Left ventricle myocardium inferior (tissue), 1 donor: ENCODE data around the gene MUTYH. TPM values are rescaled to one million over a fixed set of nuclear protein-coding genes. Genes with fewer than 3 reads are reported as not detected.

Experiments
- DNase-seq: peaks from one replicate; pipeline ENCODE4 v3.0.0-alpha.2; 2020
- H3K27ac ChIP-seq: fragments of 200-600 bp; replicated peaks from 2 replicates; pipeline ENCODE4 v1.8.0; 2021
- H3K27me3 ChIP-seq: fragments of 200-600 bp; 2 replicates; pipeline ENCODE4 v1.8.0; 2021; ENCODE audit warnings: low read depth
- H3K36me3 ChIP-seq: fragments of 200-600 bp; 2 replicates; pipeline ENCODE4 v1.8.0; 2021
- H3K4me1 ChIP-seq: fragments of 200-600 bp; 2 replicates; pipeline ENCODE4 v1.8.0; 2021
- H3K4me3 ChIP-seq: fragments of 200-600 bp; 2 replicates; pipeline ENCODE4 v1.8.0; 2021; ENCODE audit warnings: mild to moderate bottlenecking, moderate library complexity
- H3K9me3 ChIP-seq: fragments of 200-600 bp; replicated peaks from 2 replicates; pipeline ENCODE4 v1.8.0; 2021
- intact Hi-C: fragments of 100-400 bp; cut with micrococcal nuclease; formaldehyde crosslinking; loops from one replicate; pipeline ENCODE4 v1.11.0; 2022
- total RNA-seq: library from RNA; stranded (reverse); fragmentation: NEBNext Ultra II Directional; extraction: Animal tissue kit (Norgen Biotek cat#: 25700); gene quantifications from one replicate; pipeline ENCODE4 v1.2.1, GENCODE V29; 2021
- TF ChIP-seq, protein P1 (sequence below): fragments of 200-600 bp; IDR thresholded peaks from 2 replicates; pipeline ENCODE4 v1.8.0; 2021; ENCODE audit warnings: antibody characterized with exemption, mild to moderate bottlenecking, borderline replicate concordance
- donor health status: DM: no; HTN: yes; CAD: no; lungs with severe emphysema.

Gene MUTYH
- total RNA-seq, 1 donor from 2014 or later: 8.1 TPM

- Histone ChIP-seq H3K27ac (no peak overlapping the region), H3K4me1 (peaks cover 5% of the 10 kb centered on the region), H3K27me3 (no peaks in the 10 kb centered on the region), H3K9me3 (no peaks in the 10 kb centered on the region), H3K4me3 (no peak overlapping the region), H3K36me3 (no peaks in the 10 kb centered on the region)
- TF ChIP-seq, protein P1, sequence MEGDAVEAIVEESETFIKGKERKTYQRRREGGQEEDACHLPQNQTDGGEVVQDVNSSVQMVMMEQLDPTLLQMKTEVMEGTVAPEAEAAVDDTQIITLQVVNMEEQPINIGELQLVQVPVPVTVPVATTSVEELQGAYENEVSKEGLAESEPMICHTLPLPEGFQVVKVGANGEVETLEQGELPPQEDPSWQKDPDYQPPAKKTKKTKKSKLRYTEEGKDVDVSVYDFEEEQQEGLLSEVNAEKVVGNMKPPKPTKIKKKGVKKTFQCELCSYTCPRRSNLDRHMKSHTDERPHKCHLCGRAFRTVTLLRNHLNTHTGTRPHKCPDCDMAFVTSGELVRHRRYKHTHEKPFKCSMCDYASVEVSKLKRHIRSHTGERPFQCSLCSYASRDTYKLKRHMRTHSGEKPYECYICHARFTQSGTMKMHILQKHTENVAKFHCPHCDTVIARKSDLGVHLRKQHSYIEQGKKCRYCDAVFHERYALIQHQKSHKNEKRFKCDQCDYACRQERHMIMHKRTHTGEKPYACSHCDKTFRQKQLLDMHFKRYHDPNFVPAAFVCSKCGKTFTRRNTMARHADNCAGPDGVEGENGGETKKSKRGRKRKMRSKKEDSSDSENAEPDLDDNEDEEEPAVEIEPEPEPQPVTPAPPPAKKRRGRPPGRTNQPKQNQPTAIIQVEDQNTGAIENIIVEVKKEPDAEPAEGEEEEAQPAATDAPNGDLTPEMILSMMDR: no peak
- intact Hi-C loops: no loop called here
- no peak for DNase-seq
These were observed 40.5 kb upstream of the MUTYH start for GRCh38 chr1:45380730-45381129.

GRCh38 chr1:45380125-45380524 is 39.9 kb upstream of the MUTYH start:
- intact Hi-C loops: no loop called here
- no peaks in the 10 kb centered on the region for H3K9me3 ChIP-seq
- no peaks in the 10 kb centered on the region for H3K36me3 ChIP-seq
- no peak overlapping the region for H3K27ac ChIP-seq
- H3K4me3 ChIP-seq: no peak overlapping the region
- peaks cover 6% of the 10 kb centered on the region for H3K4me1 ChIP-seq
- TF ChIP-seq, protein P1: no peak
- no peak for DNase-seq
- H3K27me3 ChIP-seq: no peaks in the 10 kb centered on the region

DNA sequence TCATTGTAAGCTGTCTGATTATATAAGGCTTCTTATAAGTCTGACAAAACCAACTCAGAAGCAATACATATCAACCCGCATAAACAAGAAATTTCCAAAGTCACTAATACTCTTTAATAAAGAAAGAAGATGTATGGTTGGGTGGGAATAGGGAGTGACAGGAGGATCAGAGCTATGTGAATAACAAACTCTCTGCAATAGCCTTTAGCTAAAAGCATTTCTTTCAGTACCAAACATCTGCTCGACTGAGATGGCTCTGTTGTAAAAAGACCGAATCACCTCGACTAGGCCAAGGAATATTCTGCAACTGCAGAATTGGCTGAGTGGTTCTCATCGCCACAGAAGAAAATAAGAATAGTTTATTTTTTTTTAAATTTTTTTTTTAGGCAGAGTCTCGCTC is 39.3 kb upstream of the MUTYH start:
- Histone ChIP-seq H3K9me3 (no peaks in the 10 kb centered on the region), H3K27ac (no peak overlapping the region), H3K36me3 (no peaks in the 10 kb centered on the region), H3K4me3 (no peak overlapping the region), H3K4me1 (peaks cover 6% of the 10 kb centered on the region), H3K27me3 (no peaks in the 10 kb centered on the region)
- DNase-seq: no peak
- intact Hi-C loops: no loop called here
- TF ChIP-seq, protein P1: no peak

DNA sequence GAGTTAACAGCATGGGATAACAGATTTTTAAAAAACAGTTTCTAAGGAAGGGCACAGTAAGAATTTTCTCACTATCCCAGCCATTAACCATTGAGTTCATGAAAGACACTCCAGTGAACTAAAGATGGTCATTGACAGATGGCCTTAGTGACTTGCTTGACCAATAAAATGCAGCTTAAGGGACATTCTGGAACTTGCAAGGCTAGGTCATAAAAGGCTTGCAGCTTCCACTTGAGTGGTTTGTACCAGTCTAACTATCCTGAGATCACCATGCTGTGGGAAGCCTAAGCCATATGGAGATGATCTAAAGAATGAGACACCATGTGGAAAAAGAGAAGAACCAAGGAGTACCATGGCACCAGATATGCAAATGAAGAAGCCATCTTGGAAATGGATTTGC is 37.9 kb upstream of the MUTYH start:
- DNase-seq: no peak
- Histone ChIP-seq H3K27ac (no peak overlapping the region), H3K27me3 (no peaks in the 10 kb centered on the region), H3K36me3 (no peaks in the 10 kb centered on the region), H3K4me3 (no peak overlapping the region), H3K9me3 (no peaks in the 10 kb centered on the region), H3K4me1 (peaks cover 6% of the 10 kb centered on the region)
- TF ChIP-seq, protein P1: no peak
- intact Hi-C loops: no loop called here

GRCh38 chr1:45375104-45376090 is 35.2 kb upstream of the MUTYH start:
- DNase-seq: no peak
- Histone ChIP-seq H3K27me3 (no peaks in the 10 kb centered on the region), H3K9me3 (no peaks in the 10 kb centered on the region), H3K4me3 (no peak overlapping the region), H3K4me1 (peaks cover 6% of the 10 kb centered on the region), H3K36me3 (no peaks in the 10 kb centered on the region), H3K27ac (no peak overlapping the region)
- intact Hi-C loops: no loop called here
- TF ChIP-seq, protein P1: no peak
